NCI-H1092 (cell line): ENCODE measurements around the gene XPNPEP1.

Experiments used
- DNase-seq: peaks from one replicate; lab custom pipeline; 2025; lab: John Stamatoyannopoulos, UW

XPNPEP1 gene

GRCh38 chr10:109922976-109923921 is at the start of gene XPNPEP1:
TSS of gene XPNPEP1 (minus strand) at chr10:109923511. CDS start at chr10:109923433, 78 bp downstream.
- peak; percentile 61 for DNase-seq

GRCh38 chr10:109972372-109973001 is 49.2 kb upstream of the XPNPEP1 start:
- no peak for DNase-seq

DNA sequence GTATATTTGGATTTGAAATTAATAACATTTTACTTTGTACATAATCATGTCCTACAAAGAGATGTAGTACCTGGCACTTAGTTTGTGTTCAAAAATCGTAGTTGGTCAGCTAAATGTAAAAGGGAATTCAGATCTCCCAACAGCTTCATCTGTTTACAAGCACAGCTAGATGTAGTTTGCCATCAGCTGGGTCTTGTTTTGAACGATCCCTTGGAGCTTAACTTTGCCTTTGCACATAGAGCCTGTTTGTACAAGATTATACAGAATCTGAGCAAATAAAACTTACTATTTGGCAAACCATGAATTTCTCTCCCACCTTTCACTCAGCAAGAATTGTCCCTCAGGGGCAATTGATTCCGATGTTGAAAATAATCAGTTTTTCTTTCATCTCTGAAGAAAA is 48.3 kb upstream of the XPNPEP1 start:
- DNase-seq = no peak

GRCh38 chr10:109969760-109970346 is 46.5 kb upstream of the XPNPEP1 start:
- DNase-seq = no peak

DNA sequence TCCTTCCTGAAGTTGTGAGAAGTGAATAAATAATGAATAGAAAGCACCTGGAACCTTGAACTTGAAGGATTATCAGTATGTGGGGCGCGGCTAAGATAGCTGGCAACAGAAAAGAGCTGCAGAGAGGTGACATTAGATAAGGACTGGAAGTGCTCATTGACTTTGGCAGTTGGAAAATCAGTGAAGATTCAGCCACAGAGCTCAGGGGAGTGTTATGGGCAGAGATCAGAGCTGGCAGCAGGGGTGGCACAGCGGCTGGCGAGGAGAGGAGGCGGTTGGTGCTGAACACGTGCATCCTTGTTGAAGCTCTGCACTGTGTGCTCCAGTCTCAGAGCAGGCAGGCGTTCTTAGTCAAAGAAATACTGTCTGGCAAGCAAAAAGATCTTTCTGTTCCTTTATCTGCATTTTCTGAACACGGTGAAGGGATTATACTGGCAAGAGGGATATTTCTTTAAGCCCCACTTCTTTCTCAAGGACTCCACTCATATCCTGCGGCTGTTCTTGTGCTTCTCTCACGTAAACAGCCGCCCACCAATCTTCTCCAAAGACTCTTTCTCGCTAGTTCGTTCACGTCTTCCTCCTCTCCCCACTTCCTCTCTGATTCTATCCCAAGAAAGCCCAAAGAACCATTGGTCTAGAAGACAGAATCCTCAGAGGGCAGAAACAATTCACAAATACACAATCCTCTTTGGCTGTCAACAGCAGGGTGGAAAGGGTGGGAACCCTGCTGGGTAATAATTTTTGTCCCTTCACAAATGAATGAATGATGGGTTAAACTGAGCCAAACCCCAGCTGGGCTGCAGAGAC is 45.8 kb upstream of the XPNPEP1 start:
- DNase-seq = no peak

DNA sequence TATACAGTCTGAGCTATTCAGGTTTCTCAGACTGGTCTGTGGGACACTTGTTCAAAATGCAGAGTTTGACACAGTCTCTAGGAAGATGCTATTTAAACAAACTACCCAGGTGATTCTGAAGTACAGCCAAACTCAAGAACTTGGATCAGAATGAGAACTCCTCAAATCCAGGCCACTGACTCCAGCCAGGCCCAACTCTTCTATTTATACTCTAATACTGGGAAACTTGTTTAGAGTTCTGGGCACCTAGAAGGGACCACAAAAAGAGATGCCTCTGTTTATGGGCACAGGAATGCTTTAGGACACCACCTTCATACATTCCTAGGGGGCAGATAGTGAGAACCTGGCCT is 44.4 kb upstream of the XPNPEP1 start:
- no peak for DNase-seq

GRCh38 chr10:109966961-109967738 is 43.8 kb upstream of the XPNPEP1 start:
- DNase-seq = no peak

- DNase-seq = no peak
Observed at GRCh38 chr10:109964318-109964717, 41.0 kb upstream of the XPNPEP1 start.

GRCh38 chr10:109963439-109963838 is 40.1 kb upstream of the XPNPEP1 start:
- no peak for DNase-seq

- DNase-seq = no peak
Observed at GRCh38 chr10:109962247-109962646, 38.9 kb upstream of the XPNPEP1 start.

GRCh38 chr10:109961174-109962001 is 38.1 kb upstream of the XPNPEP1 start:
- no peak for DNase-seq

- no peak for DNase-seq
Observed at GRCh38 chr10:109960682-109961081, 37.4 kb upstream of the XPNPEP1 start.

GRCh38 chr10:109959259-109960145 is 36.2 kb upstream of the XPNPEP1 start:
- no peak for DNase-seq

GRCh38 chr10:109958059-109958458 is 34.7 kb upstream of the XPNPEP1 start:
- DNase-seq = no peak

DNA sequence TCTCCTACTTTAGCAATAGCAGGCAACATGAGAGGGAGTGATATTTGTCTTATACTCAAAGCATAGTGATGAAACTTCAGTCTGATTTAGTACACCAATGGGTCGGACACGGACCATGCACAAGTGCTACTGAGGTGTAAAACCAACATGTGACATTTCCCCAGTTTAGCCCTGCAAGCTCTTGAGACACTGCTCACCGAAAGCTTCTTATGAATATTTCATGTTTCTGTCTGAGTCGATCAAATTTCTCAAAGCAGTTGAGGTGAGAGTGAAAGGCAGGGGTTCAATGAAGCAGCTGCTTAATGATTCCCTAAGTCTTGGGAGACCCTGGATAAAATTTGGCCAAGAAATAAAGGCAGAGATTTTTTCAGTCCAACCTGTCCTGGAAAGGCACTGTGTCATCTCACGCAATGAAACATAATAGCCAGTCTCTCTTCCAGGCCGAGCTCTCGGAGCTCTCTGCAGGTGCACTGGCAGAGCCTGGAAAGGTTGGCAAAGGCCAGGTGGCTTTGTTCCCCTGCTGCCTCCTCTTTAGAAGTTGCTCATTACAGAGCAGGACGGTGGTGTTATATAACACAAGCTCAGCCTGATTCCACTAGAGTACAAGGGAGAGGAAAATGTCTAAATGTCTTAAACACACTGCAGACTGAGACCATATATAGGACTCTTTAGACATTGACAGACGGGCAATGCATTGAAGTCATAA is 33.9 kb upstream of the XPNPEP1 start:
- peak; percentile 58 for DNase-seq

DNA sequence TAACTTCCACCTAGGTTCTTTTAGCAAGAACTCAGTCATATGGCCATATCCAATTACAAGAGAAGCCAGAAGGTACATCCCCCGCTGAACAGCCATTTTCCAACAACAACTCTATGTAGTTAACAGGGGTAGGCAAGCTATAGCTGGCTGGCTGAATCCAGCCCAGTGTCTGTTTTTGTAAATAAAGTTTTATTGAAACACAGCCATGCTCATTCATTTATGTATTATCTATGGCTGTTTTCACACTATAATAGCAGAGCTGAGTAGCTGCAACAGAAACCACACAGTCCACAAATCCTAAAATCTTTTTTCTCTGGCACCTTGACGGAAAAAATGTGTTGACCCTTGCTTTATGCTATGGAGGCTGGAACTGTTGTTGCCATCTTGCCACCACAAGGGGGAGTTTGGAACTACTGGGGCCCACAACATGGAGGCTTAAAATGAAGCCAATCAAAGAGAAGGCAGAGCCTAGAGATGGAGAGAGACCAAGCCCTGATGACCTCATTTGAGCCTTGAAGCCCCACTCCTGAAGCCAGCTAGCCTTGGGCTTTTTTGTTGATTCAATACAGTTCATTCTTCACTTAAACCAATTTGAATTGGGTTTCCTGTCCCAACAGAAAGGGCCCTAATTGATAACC is 33.3 kb upstream of the XPNPEP1 start:
- no peak for DNase-seq

- no peak for DNase-seq
Observed at GRCh38 chr10:109953766-109954165, 30.5 kb upstream of the XPNPEP1 start.

GRCh38 chr10:109952526-109952925 is 29.2 kb upstream of the XPNPEP1 start:
- no peak for DNase-seq
